ENCODE results near the gene ADAMTS19. TPM values are rescaled to one million over a fixed set of nuclear protein-coding genes. Genes with fewer than 3 reads are reported as not detected.

Gene ADAMTS19
- total RNA-seq, 1 donor from 2014 or later = not detected

- no peak for TF ChIP-seq CTCF (IDR thresholded peaks at IDR 0.05)
- Histone ChIP-seq H3K4me3 (no peak overlapping the region), H3K27ac (no peak overlapping the region), H3K9me3 (no peaks in the 10 kb centered on the region), H3K4me1 (no peaks in the 10 kb centered on the region), H3K27me3 (ENCODE audit: low read depth) (no peaks in the 10 kb centered on the region), H3K36me3 (no peaks in the 10 kb centered on the region)
- ATAC-seq = no peak
- no peak for DNase-seq
- intact Hi-C loops (cut with DNase I) = no loop called here
Measured at GRCh38 chr5:129718471-129719090, 258.5 kb downstream of the ADAMTS19 start.

- H3K9me3 ChIP-seq = no peaks in the 10 kb centered on the region
- H3K27ac ChIP-seq = no peak overlapping the region
- intact Hi-C loops (cut with DNase I) = no loop called here
- H3K4me3 ChIP-seq = no peak overlapping the region
- H3K27me3 ChIP-seq (ENCODE audit: low read depth) = no peaks in the 10 kb centered on the region
- TF ChIP-seq CTCF (IDR thresholded peaks at IDR 0.05) = no peak
- ATAC-seq (no peak), DNase-seq (no peak)
- H3K36me3 ChIP-seq = no peaks in the 10 kb centered on the region
- H3K4me1 ChIP-seq = no peaks in the 10 kb centered on the region
Measured at GRCh38 chr5:129724222-129724621, 264.1 kb downstream of the ADAMTS19 start.

GRCh38 chr5:129724647-129725046 lies 264.5 kb downstream of the ADAMTS19 start:
- Histone ChIP-seq H3K36me3 (no peaks in the 10 kb centered on the region), H3K4me1 (no peaks in the 10 kb centered on the region), H3K9me3 (no peaks in the 10 kb centered on the region), H3K27me3 (ENCODE audit: low read depth) (no peaks in the 10 kb centered on the region), H3K27ac (no peak overlapping the region), H3K4me3 (no peak overlapping the region)
- DNase-seq (no peak), ATAC-seq (no peak)
- intact Hi-C loops (cut with DNase I) = no loop called here
- no peak for TF ChIP-seq CTCF (IDR thresholded peaks at IDR 0.05)

DNA sequence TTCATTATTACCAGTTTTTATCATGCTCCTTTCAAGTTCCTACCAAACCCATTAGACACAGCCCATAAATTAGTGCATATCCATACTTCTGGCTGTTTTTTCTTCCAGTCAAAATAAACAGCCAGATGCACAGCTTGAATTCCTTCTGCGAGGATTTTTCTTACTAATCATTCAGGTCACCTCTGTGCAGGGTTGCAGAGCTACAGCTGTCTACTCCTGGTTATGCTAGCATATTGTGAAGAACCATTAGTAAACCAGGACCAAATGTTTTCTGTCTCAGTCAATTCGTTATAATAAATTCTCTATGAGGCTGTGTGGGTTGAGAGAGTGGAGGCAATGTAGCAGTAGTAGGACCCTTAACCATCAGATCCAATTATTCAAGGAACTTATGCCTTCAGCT lies 279.7 kb downstream of the ADAMTS19 start:
- H3K36me3 ChIP-seq = no peaks in the 10 kb centered on the region
- TF ChIP-seq CTCF (IDR thresholded peaks at IDR 0.05) = no peak
- intact Hi-C loops (cut with DNase I) = no loop called here
- no peaks in the 10 kb centered on the region for H3K27me3 ChIP-seq (ENCODE audit: low read depth)
- no peak overlapping the region for H3K27ac ChIP-seq
- ATAC-seq (no peak), DNase-seq (no peak)
- H3K4me1 ChIP-seq = no peaks in the 10 kb centered on the region
- H3K9me3 ChIP-seq = no peaks in the 10 kb centered on the region
- H3K4me3 ChIP-seq = no peak overlapping the region

DNA sequence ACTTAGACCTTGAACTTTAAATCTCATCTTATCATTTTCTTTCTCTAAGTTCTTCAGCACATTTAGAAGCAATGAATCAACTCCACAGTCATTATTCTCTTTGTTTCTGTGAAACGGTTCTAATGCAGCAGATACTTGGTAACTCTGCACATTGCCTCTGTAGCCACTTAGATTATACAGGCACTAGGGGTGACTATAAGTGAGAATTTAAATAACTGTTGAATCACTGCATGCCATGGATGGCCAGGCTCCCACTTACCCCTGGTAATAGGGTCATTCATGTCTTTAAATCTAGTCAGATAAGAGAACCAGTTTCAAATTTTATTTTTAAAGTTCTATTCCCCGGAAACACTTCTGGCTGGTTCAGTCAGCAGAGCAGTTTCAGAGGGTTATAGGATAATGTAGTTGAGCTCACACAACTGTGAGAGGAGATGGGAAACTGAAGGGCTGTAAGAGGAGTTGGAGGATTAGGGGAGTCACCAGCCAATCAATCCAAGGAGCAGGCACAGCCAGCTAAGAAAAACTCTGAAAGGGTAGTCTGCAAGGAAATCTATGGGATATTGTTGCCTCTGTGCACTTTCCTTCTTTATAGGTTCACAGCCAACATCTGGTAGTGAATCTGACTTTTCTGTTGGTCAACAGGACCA lies 283.6 kb downstream of the ADAMTS19 start:
- H3K9me3 ChIP-seq = no peaks in the 10 kb centered on the region
- H3K27me3 ChIP-seq (ENCODE audit: low read depth) = no peaks in the 10 kb centered on the region
- ATAC-seq = no peak
- TF ChIP-seq CTCF (IDR thresholded peaks at IDR 0.05) = no peak
- DNase-seq = no peak
- no peak overlapping the region for H3K27ac ChIP-seq
- H3K4me3 ChIP-seq = no peak overlapping the region
- intact Hi-C loops (cut with DNase I) = no loop called here
- H3K36me3 ChIP-seq = no peaks in the 10 kb centered on the region
- no peaks in the 10 kb centered on the region for H3K4me1 ChIP-seq

Measured in lower lobe of right lung (tissue), 2 donors.